ENCODE measurements around the gene AATF. TPM values are rescaled to one million over a fixed set of nuclear protein-coding genes. Genes with fewer than 3 reads are reported as not detected.

The AATF gene
- total RNA-seq, 1 donor from 2014 or later = 21.1 TPM

GRCh38 chr17:36994438-36994837, 45.7 kb downstream of the AATF start:
- no peak for DNase-seq (ENCODE audit: extremely low spot score in 2 of 2)
- TF ChIP-seq POLR2A (IDR thresholded peaks at IDR 0.05) = no peak
- no peak for TF ChIP-seq CTCF (IDR thresholded peaks at IDR 0.05)
- TF ChIP-seq POLR2AphosphoS5 (IDR thresholded peaks at IDR 0.05; ENCODE audit: insufficient read depth in 1 of 2, low read depth in 1 of 2) = no peak

GRCh38 chr17:36999471-36999870, 50.7 kb downstream of the AATF start:
- Histone ChIP-seq H3K4me1 (no peaks in the 10 kb centered on the region), H3K9me3 (no peaks in the 10 kb centered on the region), H3K27ac (no peak overlapping the region), H3K27me3 (no peaks in the 10 kb centered on the region), H3K4me3 (no peak overlapping the region), H3K36me3 (peaks cover 0 to 38% of the 10 kb centered on the region in 2 donors)
- intact Hi-C loops (cut with DNase I) = no loop called here
- no peak for DNase-seq (ENCODE audit: extremely low spot score in 2 of 2)
- TF ChIP-seq CTCF (IDR thresholded peaks at IDR 0.05) = no peak
- TF ChIP-seq POLR2A (IDR thresholded peaks at IDR 0.05) = no peak
- TF ChIP-seq POLR2AphosphoS5 (IDR thresholded peaks at IDR 0.05; ENCODE audit: insufficient read depth in 1 of 2, low read depth in 1 of 2) = no peak

More at GRCh38 chr17:36994438-36994837, 45.7 kb downstream of the AATF start:
- Histone ChIP-seq H3K27ac (no peak overlapping the region), H3K4me3 (no peak overlapping the region), H3K27me3 (no peaks in the 10 kb centered on the region), H3K36me3 (peaks cover 0 to 51% of the 10 kb centered on the region in 2 donors), H3K9me3 (no peaks in the 10 kb centered on the region), H3K4me1 (no peaks in the 10 kb centered on the region)
- intact Hi-C loops (cut with DNase I) = no loop called here

GRCh38 chr17:37016780-37017179, 68.0 kb downstream of the AATF start:
- H3K9me3 ChIP-seq = no peaks in the 10 kb centered on the region
- intact Hi-C loops (cut with DNase I) = no loop called here
- H3K27me3 ChIP-seq = no peaks in the 10 kb centered on the region
- H3K4me1 ChIP-seq = no peaks in the 10 kb centered on the region
- no peak for DNase-seq (ENCODE audit: extremely low spot score in 2 of 2)
- H3K4me3 ChIP-seq = no peak overlapping the region
- peaks cover 0 to 4% of the 10 kb centered on the region in 2 donors for H3K36me3 ChIP-seq
- TF ChIP-seq POLR2AphosphoS5 (IDR thresholded peaks at IDR 0.05; ENCODE audit: insufficient read depth in 1 of 2, low read depth in 1 of 2) = no peak
- no peak for TF ChIP-seq POLR2A (IDR thresholded peaks at IDR 0.05)
- no peak for TF ChIP-seq CTCF (IDR thresholded peaks at IDR 0.05)
- no peak overlapping the region for H3K27ac ChIP-seq

- no peaks in the 10 kb centered on the region for H3K27me3 ChIP-seq
- no peak for DNase-seq (ENCODE audit: extremely low spot score in 2 of 2)
- no peak overlapping the region for H3K27ac ChIP-seq
- intact Hi-C loops (cut with DNase I) = no loop called here
- H3K4me1 ChIP-seq = no peaks in the 10 kb centered on the region
- H3K36me3 ChIP-seq = peaks cover 0 to 4% of the 10 kb centered on the region in 2 donors
- no peaks in the 10 kb centered on the region for H3K9me3 ChIP-seq
- TF ChIP-seq CTCF (IDR thresholded peaks at IDR 0.05) = no peak
- no peak for TF ChIP-seq POLR2A (IDR thresholded peaks at IDR 0.05)
- no peak for TF ChIP-seq POLR2AphosphoS5 (IDR thresholded peaks at IDR 0.05; ENCODE audit: insufficient read depth in 1 of 2, low read depth in 1 of 2)
- no peak overlapping the region for H3K4me3 ChIP-seq
Measured at GRCh38 chr17:37017404-37017803, 68.7 kb downstream of the AATF start.

GRCh38 chr17:37019117-37019740, 70.5 kb downstream of the AATF start:
- Histone ChIP-seq H3K27me3 (no peaks in the 10 kb centered on the region), H3K27ac (no peak overlapping the region), H3K4me3 (no peak overlapping the region), H3K4me1 (no peaks in the 10 kb centered on the region), H3K36me3 (peaks cover 0 to 4% of the 10 kb centered on the region in 2 donors), H3K9me3 (no peaks in the 10 kb centered on the region)
- DNase-seq (ENCODE audit: extremely low spot score in 2 of 2) = no peak
- intact Hi-C loops (cut with DNase I) = no loop called here
- TF ChIP-seq POLR2AphosphoS5 (IDR thresholded peaks at IDR 0.05; ENCODE audit: insufficient read depth in 1 of 2, low read depth in 1 of 2) (no peak), POLR2A (IDR thresholded peaks at IDR 0.05) (no peak), CTCF (IDR thresholded peaks at IDR 0.05) (no peak)
